Gastroesophageal sphincter (tissue), 3 donors: ENCODE results near the gene TULP4.

Experiments
- CTCF ChIP-seq, 4 experiments: fragments of 200-600 bp in 2 of 4; fragments of 450-650 bp in 2 of 4; sonication (generic) in 1 of 4; IDR thresholded peaks; one replicate each; pipeline ENCODE4 v1.5.1; 2017 to 2019; ENCODE audit warnings: antibody characterized with exemption in 4 of 4, mild to moderate bottlenecking in 2 of 4, moderate library complexity in 2 of 4
- EP300 ChIP-seq: sonication (generic); formaldehyde crosslinking; IDR thresholded peaks from one replicate; pipeline ENCODE4 v1.6.1; 2017; ENCODE audit warnings: antibody characterized with exemption, mild to moderate bottlenecking
- POLR2A ChIP-seq, 2 donors: fragments of 450-650 bp; IDR thresholded peaks; one replicate each; pipeline ENCODE4 v1.6.1; 2017; ENCODE audit warnings: antibody characterized with exemption in 2 of 2, mild to moderate bottlenecking in 2 of 2, moderate library complexity in 1 of 2
- POLR2AphosphoS5 ChIP-seq: sonication (generic); formaldehyde crosslinking; IDR thresholded peaks from one replicate; pipeline ENCODE4 v1.6.1; 2017; ENCODE audit warnings: antibody characterized with exemption

GRCh38 chr6:158496700-158497099 is 184.4 kb downstream of the TULP4 start:
- TF ChIP-seq POLR2A (IDR thresholded peaks at IDR 0.05): no peak
- TF ChIP-seq POLR2AphosphoS5: no peak
- TF ChIP-seq CTCF (IDR thresholded peaks at IDR 0.05): no peak
- TF ChIP-seq EP300: no peak
